ENCODE results near the gene HCN2.

GRCh38 chr19:634975-635652 lies 45.4 kb downstream of the HCN2 start:
- no peak for TF ChIP-seq CTCF (tag by site-specific recombination; IDR thresholded peaks at IDR 0.05)
- TF ChIP-seq ELK4 (IDR thresholded peaks at IDR 0.05; ENCODE audit: borderline replicate concordance, low read depth, low read length): no peak
